Liver (tissue), 3 donors: ENCODE measurements around the gene DEAF1.

ENCODE experiments used
- EGR1 ChIP-seq, 2 donors: IDR thresholded peaks; 2 replicates each; pipeline ENCODE4 v1.6.1; 2016 to 2018; ENCODE audit warnings: antibody characterized with exemption in 2 of 2, low read depth in 2 of 2
- GABPA ChIP-seq, 2 donors: IDR thresholded peaks in 1 of 2; conservative IDR thresholded peaks in 1 of 2; 2 replicates each; pipeline ENCODE4 v1.6.1; 2016; ENCODE audit warnings: antibody characterized with exemption in 2 of 2, mild to moderate bottlenecking in 1 of 2, moderate library complexity in 1 of 2
- HNF4A ChIP-seq, 2 donors: conservative IDR thresholded peaks; 2 replicates each; pipeline ENCODE4 v1.6.1; 2016; ENCODE audit warnings: antibody characterized with exemption in 2 of 2, mild to moderate bottlenecking in 2 of 2
- HNF4G ChIP-seq: IDR thresholded peaks from 2 replicates; pipeline ENCODE4 v1.6.1; 2016; ENCODE audit warnings: antibody characterized with exemption
- RAD21 ChIP-seq, 2 donors: IDR thresholded peaks; 2 replicates each; pipeline ENCODE4 v1.6.1; 2016; ENCODE audit warnings: antibody characterized with exemption in 2 of 2, mild to moderate bottlenecking in 2 of 2
- TAF1 ChIP-seq: conservative IDR thresholded peaks from 2 replicates; pipeline ENCODE4 v1.6.1; 2016; ENCODE audit warnings: antibody characterized with exemption, mild to moderate bottlenecking
- YY1 ChIP-seq: IDR thresholded peaks from 2 replicates; pipeline ENCODE4 v1.6.1; 2016; ENCODE audit warnings: antibody characterized with exemption, mild to moderate bottlenecking
- TF ChIP-seq, protein P1 (sequence below): IDR thresholded peaks from 2 replicates; pipeline ENCODE4 v1.6.1; 2016; ENCODE audit warnings: antibody characterized with exemption
- TF ChIP-seq, protein P2 (sequence below): fragments of 150-350 bp; IDR thresholded peaks from 2 replicates; pipeline ENCODE4 v1.5.1; 2017; ENCODE audit warnings: improper control_type of control experiment, low read depth, low read length; ENCODE audit not compliant: missing input control
- TF ChIP-seq, protein P3 (sequence below): IDR thresholded peaks from 2 replicates; pipeline ENCODE4 v1.6.1; 2016; ENCODE audit warnings: antibody characterized with exemption
- TF ChIP-seq, protein P4 (sequence below): IDR thresholded peaks from 2 replicates; pipeline ENCODE4 v1.6.1; 2016; ENCODE audit warnings: antibody characterized with exemption
- TF ChIP-seq, protein P5 (sequence below): IDR thresholded peaks from 2 replicates; pipeline ENCODE4 v1.6.1; 2016; ENCODE audit warnings: antibody characterized with exemption, mild to moderate bottlenecking
- donor health status: healthy.
- donor health status: healthy.

DNA sequence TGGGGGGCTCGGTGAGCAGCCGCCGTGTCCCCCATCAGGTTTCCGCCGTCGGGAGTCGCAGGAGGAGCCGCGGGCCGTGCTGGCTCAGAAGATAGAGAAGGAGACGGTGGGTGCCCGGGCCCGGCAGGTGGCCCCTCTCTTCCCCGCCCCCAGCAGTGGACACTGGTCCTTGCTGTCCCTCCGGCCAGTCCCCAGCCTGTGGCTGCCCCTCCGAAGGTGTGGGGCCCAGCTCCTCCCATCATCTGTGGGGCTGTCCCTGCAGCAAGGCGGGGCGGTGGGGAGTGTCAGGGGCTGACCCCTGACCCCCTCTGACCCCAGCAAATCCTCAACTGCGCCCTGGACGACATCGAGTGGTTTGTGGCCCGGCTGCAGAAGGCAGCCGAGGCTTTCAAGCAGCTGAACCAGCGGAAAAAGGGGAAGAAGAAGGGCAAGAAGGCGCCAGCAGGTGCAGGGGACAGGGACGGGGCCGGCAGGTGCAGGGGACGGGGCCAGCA is 26.3 kb upstream of the DEAF1 start:
- TF ChIP-seq, protein P1, sequence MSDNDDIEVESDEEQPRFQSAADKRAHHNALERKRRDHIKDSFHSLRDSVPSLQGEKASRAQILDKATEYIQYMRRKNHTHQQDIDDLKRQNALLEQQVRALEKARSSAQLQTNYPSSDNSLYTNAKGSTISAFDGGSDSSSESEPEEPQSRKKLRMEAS: no peak
- TF ChIP-seq, protein P2, sequence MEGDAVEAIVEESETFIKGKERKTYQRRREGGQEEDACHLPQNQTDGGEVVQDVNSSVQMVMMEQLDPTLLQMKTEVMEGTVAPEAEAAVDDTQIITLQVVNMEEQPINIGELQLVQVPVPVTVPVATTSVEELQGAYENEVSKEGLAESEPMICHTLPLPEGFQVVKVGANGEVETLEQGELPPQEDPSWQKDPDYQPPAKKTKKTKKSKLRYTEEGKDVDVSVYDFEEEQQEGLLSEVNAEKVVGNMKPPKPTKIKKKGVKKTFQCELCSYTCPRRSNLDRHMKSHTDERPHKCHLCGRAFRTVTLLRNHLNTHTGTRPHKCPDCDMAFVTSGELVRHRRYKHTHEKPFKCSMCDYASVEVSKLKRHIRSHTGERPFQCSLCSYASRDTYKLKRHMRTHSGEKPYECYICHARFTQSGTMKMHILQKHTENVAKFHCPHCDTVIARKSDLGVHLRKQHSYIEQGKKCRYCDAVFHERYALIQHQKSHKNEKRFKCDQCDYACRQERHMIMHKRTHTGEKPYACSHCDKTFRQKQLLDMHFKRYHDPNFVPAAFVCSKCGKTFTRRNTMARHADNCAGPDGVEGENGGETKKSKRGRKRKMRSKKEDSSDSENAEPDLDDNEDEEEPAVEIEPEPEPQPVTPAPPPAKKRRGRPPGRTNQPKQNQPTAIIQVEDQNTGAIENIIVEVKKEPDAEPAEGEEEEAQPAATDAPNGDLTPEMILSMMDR: no peak
- TF ChIP-seq YY1: no peak
- no peak for TF ChIP-seq RAD21 (IDR thresholded peaks at IDR 0.05)
- no peak for TF ChIP-seq TAF1
- TF ChIP-seq, protein P3, sequence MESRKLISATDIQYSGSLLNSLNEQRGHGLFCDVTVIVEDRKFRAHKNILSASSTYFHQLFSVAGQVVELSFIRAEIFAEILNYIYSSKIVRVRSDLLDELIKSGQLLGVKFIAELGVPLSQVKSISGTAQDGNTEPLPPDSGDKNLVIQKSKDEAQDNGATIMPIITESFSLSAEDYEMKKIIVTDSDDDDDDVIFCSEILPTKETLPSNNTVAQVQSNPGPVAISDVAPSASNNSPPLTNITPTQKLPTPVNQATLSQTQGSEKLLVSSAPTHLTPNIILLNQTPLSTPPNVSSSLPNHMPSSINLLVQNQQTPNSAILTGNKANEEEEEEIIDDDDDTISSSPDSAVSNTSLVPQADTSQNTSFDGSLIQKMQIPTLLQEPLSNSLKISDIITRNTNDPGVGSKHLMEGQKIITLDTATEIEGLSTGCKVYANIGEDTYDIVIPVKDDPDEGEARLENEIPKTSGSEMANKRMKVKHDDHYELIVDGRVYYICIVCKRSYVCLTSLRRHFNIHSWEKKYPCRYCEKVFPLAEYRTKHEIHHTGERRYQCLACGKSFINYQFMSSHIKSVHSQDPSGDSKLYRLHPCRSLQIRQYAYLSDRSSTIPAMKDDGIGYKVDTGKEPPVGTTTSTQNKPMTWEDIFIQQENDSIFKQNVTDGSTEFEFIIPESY: no peak
- TF ChIP-seq, protein P4, sequence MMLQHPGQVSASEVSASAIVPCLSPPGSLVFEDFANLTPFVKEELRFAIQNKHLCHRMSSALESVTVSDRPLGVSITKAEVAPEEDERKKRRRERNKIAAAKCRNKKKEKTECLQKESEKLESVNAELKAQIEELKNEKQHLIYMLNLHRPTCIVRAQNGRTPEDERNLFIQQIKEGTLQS: no peak
- no peak for TF ChIP-seq EGR1 (IDR thresholded peaks at IDR 0.05; ENCODE audit: low read depth in 2 of 2)
- TF ChIP-seq, protein P5, sequence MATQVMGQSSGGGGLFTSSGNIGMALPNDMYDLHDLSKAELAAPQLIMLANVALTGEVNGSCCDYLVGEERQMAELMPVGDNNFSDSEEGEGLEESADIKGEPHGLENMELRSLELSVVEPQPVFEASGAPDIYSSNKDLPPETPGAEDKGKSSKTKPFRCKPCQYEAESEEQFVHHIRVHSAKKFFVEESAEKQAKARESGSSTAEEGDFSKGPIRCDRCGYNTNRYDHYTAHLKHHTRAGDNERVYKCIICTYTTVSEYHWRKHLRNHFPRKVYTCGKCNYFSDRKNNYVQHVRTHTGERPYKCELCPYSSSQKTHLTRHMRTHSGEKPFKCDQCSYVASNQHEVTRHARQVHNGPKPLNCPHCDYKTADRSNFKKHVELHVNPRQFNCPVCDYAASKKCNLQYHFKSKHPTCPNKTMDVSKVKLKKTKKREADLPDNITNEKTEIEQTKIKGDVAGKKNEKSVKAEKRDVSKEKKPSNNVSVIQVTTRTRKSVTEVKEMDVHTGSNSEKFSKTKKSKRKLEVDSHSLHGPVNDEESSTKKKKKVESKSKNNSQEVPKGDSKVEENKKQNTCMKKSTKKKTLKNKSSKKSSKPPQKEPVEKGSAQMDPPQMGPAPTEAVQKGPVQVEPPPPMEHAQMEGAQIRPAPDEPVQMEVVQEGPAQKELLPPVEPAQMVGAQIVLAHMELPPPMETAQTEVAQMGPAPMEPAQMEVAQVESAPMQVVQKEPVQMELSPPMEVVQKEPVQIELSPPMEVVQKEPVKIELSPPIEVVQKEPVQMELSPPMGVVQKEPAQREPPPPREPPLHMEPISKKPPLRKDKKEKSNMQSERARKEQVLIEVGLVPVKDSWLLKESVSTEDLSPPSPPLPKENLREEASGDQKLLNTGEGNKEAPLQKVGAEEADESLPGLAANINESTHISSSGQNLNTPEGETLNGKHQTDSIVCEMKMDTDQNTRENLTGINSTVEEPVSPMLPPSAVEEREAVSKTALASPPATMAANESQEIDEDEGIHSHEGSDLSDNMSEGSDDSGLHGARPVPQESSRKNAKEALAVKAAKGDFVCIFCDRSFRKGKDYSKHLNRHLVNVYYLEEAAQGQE: no peak
- TF ChIP-seq HNF4G: no peak
- no peak for TF ChIP-seq GABPA (IDR thresholded peaks at IDR 0.05 in 1 of 2, conservative IDR thresholded peaks at IDR 0.05 in 1 of 2)
- no peak for TF ChIP-seq HNF4A (conservative IDR thresholded peaks at IDR 0.05)
